Fibroblast of the aortic adventitia (primary cell): ENCODE measurements around the gene SERPINA10. TPM values are rescaled to one million over a fixed set of nuclear protein-coding genes. Genes with fewer than 3 reads are reported as not detected.

ENCODE experiments used
- DNase-seq: peaks from one replicate; pipeline ENCODE4 v3.0.0-alpha.2; 2010; ENCODE audit warnings: low read depth
- H3K4me3 ChIP-seq: 2 replicates; pipeline ENCODE4 v1.5.1; 2011; ENCODE audit warnings: low read depth, mild to moderate bottlenecking, control low read depth, low read length, moderate library complexity
- total RNA-seq: library from RNA; depleted of rRNA; stranded (reverse); fragments of >200 nt; gene quantifications from 2 replicates; pipeline ENCODE4 v1.2.3, GENCODE V29; 2012; ENCODE audit warnings: low replicate concordance
- TF ChIP-seq, protein P1 (sequence below): IDR thresholded peaks from 2 replicates; pipeline ENCODE4 v1.5.1; 2011; ENCODE audit warnings: mild to moderate bottlenecking, low read length, control low read depth, inconsistent platforms; ENCODE audit not compliant: insufficient read depth

Gene SERPINA10
- total RNA-seq, 1 donor = not detected

DNA sequence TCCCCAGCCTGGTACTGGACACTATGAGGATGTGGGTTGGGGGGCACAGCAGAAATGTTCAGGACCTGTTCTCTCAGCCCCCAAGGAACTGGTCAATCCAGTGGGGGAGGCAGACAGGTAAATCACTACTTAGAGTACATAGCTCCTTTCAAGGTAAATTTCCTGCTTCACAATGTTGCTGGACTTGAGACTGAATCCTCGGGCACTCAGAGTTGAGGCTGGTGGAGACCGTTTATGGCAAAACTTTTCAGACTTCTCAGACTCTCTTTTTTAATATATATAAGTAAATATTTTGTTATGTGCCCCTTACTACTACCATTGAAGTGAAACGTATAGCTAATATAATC, 483 bp upstream of the SERPINA10 start:
- TF ChIP-seq, protein P1, sequence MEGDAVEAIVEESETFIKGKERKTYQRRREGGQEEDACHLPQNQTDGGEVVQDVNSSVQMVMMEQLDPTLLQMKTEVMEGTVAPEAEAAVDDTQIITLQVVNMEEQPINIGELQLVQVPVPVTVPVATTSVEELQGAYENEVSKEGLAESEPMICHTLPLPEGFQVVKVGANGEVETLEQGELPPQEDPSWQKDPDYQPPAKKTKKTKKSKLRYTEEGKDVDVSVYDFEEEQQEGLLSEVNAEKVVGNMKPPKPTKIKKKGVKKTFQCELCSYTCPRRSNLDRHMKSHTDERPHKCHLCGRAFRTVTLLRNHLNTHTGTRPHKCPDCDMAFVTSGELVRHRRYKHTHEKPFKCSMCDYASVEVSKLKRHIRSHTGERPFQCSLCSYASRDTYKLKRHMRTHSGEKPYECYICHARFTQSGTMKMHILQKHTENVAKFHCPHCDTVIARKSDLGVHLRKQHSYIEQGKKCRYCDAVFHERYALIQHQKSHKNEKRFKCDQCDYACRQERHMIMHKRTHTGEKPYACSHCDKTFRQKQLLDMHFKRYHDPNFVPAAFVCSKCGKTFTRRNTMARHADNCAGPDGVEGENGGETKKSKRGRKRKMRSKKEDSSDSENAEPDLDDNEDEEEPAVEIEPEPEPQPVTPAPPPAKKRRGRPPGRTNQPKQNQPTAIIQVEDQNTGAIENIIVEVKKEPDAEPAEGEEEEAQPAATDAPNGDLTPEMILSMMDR = no peak
- no peak for DNase-seq
- H3K4me3 ChIP-seq = no peak overlapping the region

DNA sequence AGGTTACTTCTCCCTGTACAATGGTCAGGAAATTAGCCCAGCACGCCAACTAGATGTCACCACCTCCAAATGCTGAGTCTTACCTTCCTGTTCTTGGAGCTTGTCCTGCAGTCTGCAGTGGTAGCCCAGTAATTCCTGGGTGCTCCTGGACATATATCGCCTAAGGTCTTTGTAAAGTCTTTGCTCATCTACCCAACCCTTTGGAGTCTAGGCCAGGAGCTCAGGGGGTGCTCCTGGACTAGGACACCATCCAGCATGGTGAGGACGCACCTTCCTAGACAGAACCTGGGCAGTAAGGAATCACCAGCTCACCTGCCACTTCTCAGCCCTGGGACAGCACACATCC, 569 bp downstream of the SERPINA10 start:
- DNase-seq = no peak
- TF ChIP-seq, protein P1 = no peak
- no peak overlapping the region for H3K4me3 ChIP-seq

DNA sequence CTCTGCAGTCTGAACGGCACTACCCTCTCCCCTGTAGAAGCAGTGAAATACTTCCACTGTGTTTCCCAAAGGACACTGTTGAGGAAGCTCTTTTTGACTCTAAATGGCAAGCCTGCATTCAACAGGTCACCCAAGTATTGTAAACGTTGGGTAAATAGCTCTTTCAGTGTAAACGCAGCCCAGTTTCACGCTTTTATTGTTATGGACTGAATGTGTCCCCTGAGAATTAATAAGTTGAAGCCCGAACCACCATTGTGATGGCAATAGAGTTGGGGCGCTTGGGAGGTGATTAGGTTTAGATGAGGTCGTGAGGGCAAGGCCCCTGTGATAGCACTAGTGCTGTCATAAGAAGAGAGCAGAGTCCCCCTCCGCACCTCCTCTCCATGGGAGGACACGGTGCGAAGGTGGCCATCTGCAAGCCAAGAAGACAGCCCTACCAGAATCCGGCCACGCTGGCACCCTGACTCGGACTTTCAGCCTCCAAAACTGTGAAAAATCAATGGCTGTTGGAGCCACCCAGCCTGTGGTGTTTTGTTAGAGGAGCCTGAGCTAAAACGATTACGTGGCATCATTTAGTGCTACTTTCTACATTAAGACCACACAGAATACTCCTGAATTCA, 1.1 kb downstream of the SERPINA10 start:
- DNase-seq = no peak
- no peak overlapping the region for H3K4me3 ChIP-seq
- TF ChIP-seq, protein P1 = no peak

DNA sequence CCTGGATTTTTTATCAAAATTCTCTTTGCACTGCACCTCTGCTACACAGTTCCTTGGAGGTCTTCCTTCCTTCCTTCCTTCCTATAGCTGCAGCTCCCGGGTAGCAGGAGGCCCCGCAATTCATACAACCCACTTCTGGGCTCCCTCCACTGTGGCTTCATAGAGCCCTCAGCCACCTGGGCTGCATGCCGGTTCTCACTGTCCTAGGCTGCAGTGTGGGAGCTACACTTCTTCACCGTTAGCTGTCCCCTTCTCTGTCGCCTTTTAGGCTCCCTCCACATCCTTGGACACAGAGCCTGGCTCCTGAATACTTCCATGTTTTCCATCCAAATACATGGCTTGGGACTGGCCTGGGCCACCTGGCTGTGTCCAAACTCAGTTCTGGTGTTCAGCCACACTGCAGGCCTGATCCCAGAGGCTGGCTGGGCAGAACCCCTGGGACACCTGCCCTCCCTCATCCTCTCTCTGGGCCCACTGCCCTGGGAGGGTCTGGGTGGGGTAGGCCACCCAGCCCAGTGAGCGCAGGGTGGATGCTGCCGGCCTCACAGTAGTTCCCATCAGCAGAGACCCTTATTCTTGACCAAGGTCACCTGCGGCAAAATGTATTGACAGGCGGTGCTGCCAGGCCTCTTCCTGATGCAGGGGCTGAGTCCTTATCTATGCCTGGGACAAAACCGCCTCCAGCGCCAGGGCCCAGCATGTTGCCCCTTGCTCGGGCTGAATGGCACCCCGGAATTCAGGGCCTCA, 1.7 kb downstream of the SERPINA10 start:
- TF ChIP-seq, protein P1 = no peak
- no peak for DNase-seq
- no peak overlapping the region for H3K4me3 ChIP-seq

DNA sequence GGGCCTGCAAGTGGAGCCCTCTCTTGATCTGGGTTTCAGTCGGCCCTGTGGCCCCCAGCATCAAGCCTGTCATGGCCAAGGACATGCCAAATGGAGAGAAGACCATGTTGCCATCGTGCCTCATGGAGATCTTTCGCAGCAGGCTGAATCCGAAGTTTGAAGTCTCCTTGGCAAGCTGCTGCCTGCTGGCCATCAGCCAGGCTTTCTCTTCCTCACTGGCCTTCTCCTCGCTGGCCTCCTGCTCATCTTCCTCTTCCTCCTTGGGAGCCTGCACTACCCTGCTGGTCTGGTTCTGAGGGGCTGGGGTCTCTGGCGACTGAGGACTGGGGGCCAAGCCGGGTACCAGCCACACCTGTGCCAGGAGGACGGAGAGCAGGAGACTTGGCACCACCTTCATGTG, 2.9 kb downstream of the SERPINA10 start:
- H3K4me3 ChIP-seq = no peak overlapping the region
- TF ChIP-seq, protein P1 = no peak
- no peak for DNase-seq

DNA sequence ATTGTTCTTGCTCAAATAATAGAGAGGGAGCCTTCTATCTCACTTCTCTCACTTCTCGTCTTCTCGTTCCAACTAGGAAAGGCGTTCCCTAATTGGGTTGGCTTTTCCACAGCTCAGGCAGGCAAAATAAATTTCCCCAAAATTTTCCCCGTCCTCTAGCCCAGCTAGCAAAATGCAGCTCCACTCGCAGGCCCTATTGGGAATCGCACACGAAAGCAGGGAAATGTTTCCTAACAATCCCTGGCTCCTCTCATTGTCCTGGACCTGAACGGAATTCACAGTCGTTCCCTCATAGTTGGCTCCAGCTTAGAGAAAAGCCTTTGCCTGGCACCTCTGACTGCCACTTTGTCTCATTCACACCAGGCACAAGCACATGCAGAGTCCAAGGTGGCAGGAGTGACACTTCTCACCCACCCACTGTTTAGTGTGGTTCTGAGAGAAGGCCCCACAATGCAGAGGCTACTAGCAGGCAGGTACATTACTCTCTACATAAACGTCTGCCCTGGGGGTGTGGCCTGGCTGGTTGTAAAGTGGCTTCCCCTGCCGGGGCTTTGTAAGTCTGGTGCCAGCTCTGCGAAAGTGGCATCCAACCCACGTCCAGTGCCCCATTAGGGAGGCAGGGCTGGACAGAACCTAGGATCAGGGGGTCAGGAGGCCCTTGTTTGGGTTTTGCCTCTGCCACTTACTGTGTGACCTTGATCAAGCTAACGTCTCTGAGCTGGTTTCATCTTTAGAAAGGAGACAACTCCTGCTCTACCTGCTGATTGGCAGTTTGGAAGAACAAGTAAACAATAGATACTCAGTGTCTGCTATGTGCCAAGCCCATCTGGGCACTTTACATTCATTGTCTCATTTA, 4.2 kb downstream of the SERPINA10 start:
- no peak for DNase-seq
- TF ChIP-seq, protein P1 = no peak
- no peak overlapping the region for H3K4me3 ChIP-seq
